Astrocyte (in vitro differentiated cells and primary cell): ENCODE measurements around the gene PLSCR1. TPM values are rescaled to one million over a fixed set of nuclear protein-coding genes. Genes with fewer than 3 reads are reported as not detected.

Experiments used
- DNase-seq: peaks from one replicate; pipeline ENCODE4 v3.0.0-alpha.2; 2010; ENCODE audit warnings: low read depth
- FAIRE-seq: peaks from 2 replicates; lab custom pipeline; 2011; peaks lifted over from hg19 to GRCh38; lab: Jason Lieb, UNC
- H2AFZ ChIP-seq: 2 replicates; pipeline ENCODE4 v1.6.0; 2012; ENCODE audit warnings: low read depth, low read length, inconsistent platforms
- H3K27ac ChIP-seq: 2 replicates; pipeline ENCODE4 v1.5.1; 2011; ENCODE audit warnings: low read depth, low read length, inconsistent platforms
- H3K27me3 ChIP-seq: 2 replicates; pipeline ENCODE4 v1.6.0; 2011; ENCODE audit warnings: low read length, inconsistent platforms; ENCODE audit not compliant: insufficient read depth
- H3K36me3 ChIP-seq: 2 replicates; pipeline ENCODE4 v1.5.1; 2011; ENCODE audit warnings: low read length, inconsistent platforms; ENCODE audit not compliant: insufficient read depth
- H3K4me1 ChIP-seq: 2 replicates; pipeline ENCODE4 v1.5.1; 2011; ENCODE audit warnings: low read length, inconsistent platforms; ENCODE audit not compliant: insufficient read depth
- H3K4me2 ChIP-seq: 2 replicates; pipeline ENCODE4 v1.6.0; 2012; ENCODE audit warnings: low read length, inconsistent platforms
- H3K4me3 ChIP-seq: 2 replicates; pipeline ENCODE4 v1.5.1; 2011; ENCODE audit warnings: low read depth, mild to moderate bottlenecking, low read length, inconsistent platforms; ENCODE audit not compliant: insufficient read depth
- H3K79me2 ChIP-seq: 2 replicates; pipeline ENCODE4 v1.6.0; 2012; ENCODE audit warnings: mild to moderate bottlenecking, low read length, inconsistent platforms; ENCODE audit not compliant: insufficient read depth
- H3K9ac ChIP-seq: 2 replicates; pipeline ENCODE4 v1.6.0; 2012; ENCODE audit warnings: mild to moderate bottlenecking, low read length, inconsistent platforms
- H3K9me3 ChIP-seq: 2 replicates; pipeline ENCODE4 v1.5.1; 2012; ENCODE audit warnings: low read depth, mild to moderate bottlenecking, low read length, inconsistent platforms; ENCODE audit not compliant: insufficient read depth
- H4K20me1 ChIP-seq: 2 replicates; pipeline ENCODE4 v1.6.0; 2012; ENCODE audit warnings: low read length, inconsistent platforms; ENCODE audit not compliant: insufficient read depth
- H3K27ac Mint-ChIP-seq: one replicate; pipeline ENCODE4 v1.8.0; 2021; ENCODE audit warnings: mild to moderate bottlenecking, mixed read lengths; ENCODE audit not compliant: unreplicated experiment
- H3K27me3 Mint-ChIP-seq: one replicate; pipeline ENCODE4 v1.8.0; 2021; ENCODE audit warnings: low read depth, mixed read lengths; ENCODE audit not compliant: unreplicated experiment
- H3K36me3 Mint-ChIP-seq: one replicate; pipeline ENCODE4 v1.8.0; 2021; ENCODE audit warnings: low read depth, mixed read lengths; ENCODE audit not compliant: unreplicated experiment
- H3K4me1 Mint-ChIP-seq: one replicate; pipeline ENCODE4 v1.8.0; 2021; ENCODE audit warnings: low read depth, mixed read lengths; ENCODE audit not compliant: unreplicated experiment
- H3K4me3 Mint-ChIP-seq: one replicate; pipeline ENCODE4 v1.8.0; 2021; ENCODE audit warnings: mild to moderate bottlenecking, moderate library complexity, mixed read lengths; ENCODE audit not compliant: unreplicated experiment
- H3K9me3 Mint-ChIP-seq: one replicate; pipeline ENCODE4 v1.8.0; 2021; ENCODE audit warnings: mild to moderate bottlenecking, mixed read lengths; ENCODE audit not compliant: unreplicated experiment
- CTCF ChIP-seq: IDR thresholded peaks from 2 replicates; pipeline ENCODE4 v1.5.1; 2011; ENCODE audit warnings: low read depth, mild to moderate bottlenecking, inconsistent platforms, low read length, moderate library complexity; ENCODE audit not compliant: insufficient read depth
- EZH2 ChIP-seq: IDR thresholded peaks from 2 replicates; pipeline ENCODE4 v1.6.1; 2012; ENCODE audit warnings: mild to moderate bottlenecking, low read length, inconsistent platforms; ENCODE audit not compliant: insufficient read depth
- total RNA-seq: library from RNA; stranded (reverse); gene quantifications from 2 replicates; pipeline ENCODE4 v1.2.1, GENCODE V29; 2021

PLSCR1 gene
- total RNA-seq, 1 donor from 2014 or later = 178 TPM

- Mint-ChIP-seq H3K4me3 (no peak overlapping the region), H3K27ac (peak overlapping the region; percentile 20), H3K36me3 (no peaks in the 10 kb centered on the region), H3K4me1 (peaks cover 10% of the 10 kb centered on the region), H3K9me3 (peaks cover 8% of the 10 kb centered on the region), H3K27me3 (no peaks in the 10 kb centered on the region)
- H3K79me2 ChIP-seq = no peaks in the 10 kb centered on the region
- FAIRE-seq = no peak
- H4K20me1 ChIP-seq = no peaks in the 10 kb centered on the region
- no peak overlapping the region for H2AFZ ChIP-seq
- no peaks in the 10 kb centered on the region for H3K27me3 ChIP-seq
- H3K27ac ChIP-seq = no peak overlapping the region
- H3K9me3 ChIP-seq = no peaks in the 10 kb centered on the region
- H3K4me2 ChIP-seq = no peak overlapping the region
- no peaks in the 10 kb centered on the region for H3K4me1 ChIP-seq
- H3K9ac ChIP-seq = no peak overlapping the region
- TF ChIP-seq EZH2 = no peak
- H3K36me3 ChIP-seq = no peaks in the 10 kb centered on the region
- H3K4me3 ChIP-seq = no peak overlapping the region
- DNase-seq = no peak
Measured at GRCh38 chr3:146496251-146496650, 48.2 kb downstream of the PLSCR1 start.

GRCh38 chr3:146493761-146494160 lies 50.6 kb downstream of the PLSCR1 start:
- no peaks in the 10 kb centered on the region for H3K79me2 ChIP-seq
- H3K4me1 Mint-ChIP-seq = peaks cover 12% of the 10 kb centered on the region
- no peak for FAIRE-seq

GRCh38 chr3:146493221-146493620 lies 51.2 kb downstream of the PLSCR1 start:
- no peak for TF ChIP-seq CTCF
- no peak for TF ChIP-seq EZH2
- Mint-ChIP-seq H3K36me3 (no peaks in the 10 kb centered on the region), H3K9me3 (peaks cover 7% of the 10 kb centered on the region), H3K4me3 (no peak overlapping the region), H3K27ac (no peak overlapping the region), H3K4me1 (peaks cover 12% of the 10 kb centered on the region), H3K27me3 (no peaks in the 10 kb centered on the region)
- H4K20me1 ChIP-seq = no peaks in the 10 kb centered on the region
- H3K9me3 ChIP-seq = no peaks in the 10 kb centered on the region
- no peak overlapping the region for H3K4me3 ChIP-seq
- no peak overlapping the region for H3K4me2 ChIP-seq
- H3K36me3 ChIP-seq = no peaks in the 10 kb centered on the region
- no peaks in the 10 kb centered on the region for H3K79me2 ChIP-seq
- H3K27me3 ChIP-seq = no peaks in the 10 kb centered on the region
- no peaks in the 10 kb centered on the region for H3K4me1 ChIP-seq
- FAIRE-seq (no peak), DNase-seq (peak; percentile 46)
- no peak overlapping the region for H3K27ac ChIP-seq
- no peak overlapping the region for H3K9ac ChIP-seq
- H2AFZ ChIP-seq = no peak overlapping the region

More at GRCh38 chr3:146493761-146494160, 50.6 kb downstream of the PLSCR1 start:
- Histone ChIP-seq H3K4me1 (no peaks in the 10 kb centered on the region), H3K4me2 (no peak overlapping the region), H3K9me3 (no peaks in the 10 kb centered on the region), H3K27me3 (no peaks in the 10 kb centered on the region), H3K4me3 (no peak overlapping the region), H4K20me1 (no peaks in the 10 kb centered on the region), H3K36me3 (no peaks in the 10 kb centered on the region), H3K27ac (no peak overlapping the region), H3K9ac (no peak overlapping the region), H2AFZ (no peak overlapping the region)
- no peaks in the 10 kb centered on the region for H3K36me3 Mint-ChIP-seq
- no peak overlapping the region for H3K27ac Mint-ChIP-seq
- H3K9me3 Mint-ChIP-seq = peaks cover 9% of the 10 kb centered on the region
- no peak overlapping the region for H3K4me3 Mint-ChIP-seq
- DNase-seq = no peak
- no peaks in the 10 kb centered on the region for H3K27me3 Mint-ChIP-seq
- no peak for TF ChIP-seq CTCF
- no peak for TF ChIP-seq EZH2
